HG02798 (cell line): ENCODE data around the gene ROCK2.
"Not testable (repeated sequence)": the region's sequence is repeated elsewhere in the genome, so short reads cannot be mapped to it uniquely, and the experiment has no call there.

Source experiments
- ATAC-seq: cut with Tn5 transposase; IDR thresholded peaks from one replicate; pipeline ENCODE4 v1.9.1; 2021; ENCODE audit warnings: mild to moderate bottlenecking; ENCODE audit not compliant: unreplicated experiment, poor library complexity

Gene ROCK2

DNA sequence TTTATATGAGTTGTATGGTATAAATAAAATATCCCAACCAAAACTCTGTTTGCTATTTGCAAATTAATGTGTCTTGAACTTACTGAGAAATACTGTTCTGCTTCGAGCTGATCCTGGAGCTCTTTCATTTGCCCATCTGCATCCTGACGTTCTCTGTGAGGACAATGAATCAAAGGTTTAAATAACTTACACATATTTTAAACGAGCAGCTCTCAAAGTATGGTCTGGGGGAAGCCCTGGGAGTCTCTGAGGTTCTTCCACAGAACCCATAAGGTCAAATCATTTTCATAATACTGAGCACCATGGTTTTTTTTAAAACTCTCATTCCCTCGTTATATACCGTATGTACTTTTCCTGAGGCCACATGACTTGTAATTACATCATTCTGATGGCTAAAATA lies 142.5 kb downstream of the ROCK2 start:
- no peak for ATAC-seq

DNA sequence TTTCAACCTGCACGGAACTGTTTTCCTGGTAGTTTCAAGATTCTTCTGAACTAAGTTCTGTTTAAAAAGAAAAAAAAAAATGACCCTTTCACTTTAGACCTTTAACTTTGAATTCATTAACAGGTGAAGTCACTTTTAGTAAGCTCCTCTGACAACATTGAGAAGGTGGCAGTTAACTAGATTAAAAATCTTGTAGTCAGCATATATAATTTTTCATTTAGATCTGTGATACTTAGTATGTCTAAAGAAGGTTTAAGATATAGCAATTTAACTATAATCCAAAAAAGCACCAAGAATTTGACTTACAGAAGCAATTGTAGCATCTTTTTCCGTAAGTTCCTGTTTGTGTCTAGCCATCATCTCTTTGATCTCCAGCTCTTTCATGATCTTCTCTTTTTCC lies 143.8 kb downstream of the ROCK2 start:
- no peak for ATAC-seq

DNA sequence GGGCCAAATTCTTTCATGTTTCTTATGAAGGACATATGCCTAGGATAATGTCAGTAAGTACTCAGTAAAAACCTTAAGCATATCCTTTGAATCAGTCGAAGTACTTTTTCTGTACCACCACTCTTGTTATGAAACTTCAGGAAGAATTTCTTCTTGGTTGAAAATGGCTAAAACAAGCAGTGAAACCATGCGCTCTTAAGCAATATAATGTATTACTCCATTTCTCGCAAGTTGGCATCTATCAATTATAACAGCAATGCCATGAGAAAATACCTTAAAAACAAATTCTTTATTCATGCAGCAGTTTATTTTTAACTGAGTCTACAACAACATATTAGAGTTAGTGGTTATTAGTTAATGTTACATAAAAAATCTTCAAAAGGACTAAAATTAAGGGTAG lies 148.2 kb downstream of the ROCK2 start:
- no peak for ATAC-seq

DNA sequence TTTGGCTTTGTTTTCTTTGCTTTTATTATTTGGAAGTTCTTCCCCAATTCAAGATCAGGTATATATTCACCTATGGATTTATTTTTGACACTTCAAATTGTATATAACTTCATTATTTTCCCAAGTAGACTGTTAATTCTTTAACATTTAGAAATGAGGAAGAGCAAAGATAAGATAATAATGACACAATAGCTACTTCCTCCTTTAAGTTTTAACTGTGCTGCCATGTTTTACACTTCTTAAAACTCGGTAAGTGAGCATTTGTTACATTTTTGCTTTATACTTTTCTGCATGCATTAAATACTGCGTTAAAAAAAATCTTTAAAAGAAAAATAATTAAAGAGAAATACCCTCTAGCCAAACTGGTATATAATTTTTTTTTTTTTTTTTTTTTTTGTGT lies 156.7 kb downstream of the ROCK2 start:
- ATAC-seq, result no peak

- no peak for ATAC-seq
These were observed 157.3 kb downstream of the ROCK2 start for GRCh38 chr2:11187083-11187619.

GRCh38 chr2:11186145-11186544 lies 158.3 kb downstream of the ROCK2 start:
- no peak for ATAC-seq

DNA sequence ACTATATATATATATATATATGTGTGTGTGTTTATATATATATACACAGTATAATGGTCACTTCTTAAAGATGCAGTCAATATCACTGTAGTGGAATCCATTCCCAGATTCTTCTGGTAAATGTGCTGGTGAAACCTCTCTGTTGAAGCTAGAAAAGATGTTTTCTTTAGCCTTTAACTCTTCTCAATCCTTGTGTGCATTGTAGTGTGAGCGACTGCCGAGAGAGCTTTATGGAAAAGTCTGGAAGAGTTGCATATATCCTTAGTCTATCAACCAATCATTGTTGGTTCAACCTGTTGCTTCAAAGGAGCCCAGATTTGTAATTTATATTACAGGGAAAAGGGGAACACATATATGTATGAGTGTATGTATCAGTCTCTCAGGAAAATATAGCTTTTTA lies 161.5 kb downstream of the ROCK2 start:
- no peak for ATAC-seq

- no peak for ATAC-seq
These were observed 163.8 kb downstream of the ROCK2 start for GRCh38 chr2:11180653-11181052.

DNA sequence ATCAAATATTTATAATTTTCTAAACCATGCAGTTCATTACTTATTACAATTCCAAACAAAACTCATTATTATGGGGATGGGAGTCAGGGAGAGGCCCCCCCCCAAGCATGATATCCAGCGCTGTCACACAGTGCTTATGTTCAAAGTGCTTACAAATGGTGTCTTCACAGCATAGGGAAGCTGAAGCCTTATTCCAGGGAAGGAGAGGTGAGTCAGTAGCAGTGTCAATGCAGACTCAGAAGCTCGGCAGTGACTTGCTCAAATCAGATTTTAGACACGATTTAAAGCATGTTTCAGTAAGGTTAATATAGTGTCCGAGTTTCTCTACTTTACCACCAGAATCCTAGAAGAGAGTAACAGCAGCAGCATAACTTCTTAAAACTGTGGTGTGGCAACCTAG lies 164.5 kb downstream of the ROCK2 start:
- no peak for ATAC-seq

- ATAC-seq, result no peak
These were observed 165.2 kb downstream of the ROCK2 start for GRCh38 chr2:11179196-11179595.

DNA sequence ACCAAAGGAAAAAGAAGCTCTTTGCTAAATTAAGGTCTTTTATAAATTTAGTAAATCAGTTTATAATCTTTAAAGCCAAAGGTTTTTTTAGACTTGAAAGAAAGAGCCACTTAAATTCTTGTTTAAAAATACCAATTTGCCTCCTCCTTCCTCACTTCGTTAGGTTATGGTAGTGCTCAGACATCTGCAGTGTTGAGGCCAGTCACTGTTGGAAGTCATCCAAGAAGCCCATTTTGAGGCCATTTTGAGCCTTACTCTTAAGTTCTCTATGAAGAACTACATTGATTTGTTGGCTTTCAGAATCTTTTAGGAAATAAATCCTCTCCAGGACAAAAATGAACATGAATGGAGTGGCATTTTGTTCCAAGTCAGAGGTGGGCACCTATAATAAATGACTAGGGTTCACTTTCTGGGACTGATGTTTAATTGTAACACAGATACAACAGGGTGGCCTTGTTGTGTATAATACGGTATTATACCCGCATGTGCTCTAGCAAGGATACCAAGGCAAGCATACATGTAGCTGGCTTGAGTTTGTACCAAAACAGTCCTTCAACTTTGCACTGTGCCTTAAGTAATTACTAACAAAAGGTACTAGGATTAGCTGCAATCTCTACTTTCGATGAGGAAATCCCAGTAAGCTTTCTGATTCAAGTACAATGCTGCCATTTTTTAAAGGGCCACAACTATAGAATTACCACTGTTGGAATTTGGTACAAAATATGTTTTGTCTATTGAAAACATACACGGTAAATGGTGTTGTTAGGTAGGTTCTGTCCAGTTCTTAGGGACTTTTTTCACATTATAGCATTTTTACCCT lies 166.4 kb downstream of the ROCK2 start:
- ATAC-seq, result no peak

- ATAC-seq, result no peak
These were observed 169.1 kb downstream of the ROCK2 start for GRCh38 chr2:11175293-11175795.

DNA sequence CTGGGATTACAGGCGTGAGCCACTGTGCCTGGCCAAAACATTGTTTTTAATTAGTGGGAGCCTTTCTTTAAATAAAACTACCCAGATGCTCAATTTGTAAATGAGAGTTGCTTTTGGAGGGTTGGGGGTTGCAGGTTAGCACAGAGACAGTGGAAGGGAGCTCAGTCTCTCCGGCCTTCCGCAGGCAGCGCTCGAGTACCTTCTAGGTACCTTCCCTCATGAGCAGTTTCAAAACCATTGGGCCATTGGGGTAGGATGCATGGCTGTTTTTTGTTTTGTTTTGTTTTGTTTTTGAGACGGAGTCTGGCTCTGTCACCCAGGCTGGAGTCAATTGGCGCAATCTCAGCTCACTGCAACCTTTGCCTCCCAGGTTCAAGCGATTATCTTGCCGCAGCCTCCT lies 170.2 kb downstream of the ROCK2 start:
- no peak for ATAC-seq

DNA sequence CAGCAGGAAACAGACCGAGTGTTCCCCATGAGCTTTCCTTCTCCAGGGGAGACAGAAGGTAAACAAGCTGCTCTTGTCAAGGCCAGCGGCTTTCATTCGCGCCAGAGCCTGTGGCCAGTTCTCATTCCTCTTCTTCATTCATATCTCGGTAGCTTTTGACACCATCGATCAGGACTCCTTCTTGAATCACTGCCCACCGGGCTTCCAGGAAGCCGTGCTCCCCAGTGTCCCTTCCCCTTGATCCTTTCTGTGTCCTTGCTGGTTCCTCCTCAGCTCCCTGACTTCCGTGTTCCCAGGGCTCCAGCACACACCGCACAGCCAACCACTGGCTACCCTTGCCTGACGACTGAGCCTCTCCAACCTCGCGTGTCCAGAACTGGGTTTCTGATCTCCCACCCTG lies 175.1 kb downstream of the ROCK2 start:
- no peak for ATAC-seq

DNA sequence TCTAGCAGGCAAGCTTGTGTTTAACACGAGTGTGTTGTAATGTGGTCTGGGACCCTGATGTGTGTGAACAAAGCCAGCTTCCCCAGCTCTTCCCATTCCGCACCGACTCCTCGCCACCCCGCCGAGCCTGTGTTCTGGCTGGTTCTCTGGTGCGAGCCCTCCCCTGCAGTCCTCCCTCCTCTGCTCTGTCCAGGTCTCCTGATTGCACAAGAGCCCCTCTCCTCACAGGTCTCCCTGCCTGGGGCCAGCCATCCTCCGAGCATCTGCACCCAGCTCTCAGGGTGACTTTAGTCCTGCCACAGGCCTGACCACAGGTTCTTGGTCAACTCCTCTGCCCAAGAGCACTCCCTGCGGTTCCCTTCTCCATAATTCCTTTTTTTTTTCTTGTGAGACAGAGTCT lies 175.9 kb downstream of the ROCK2 start:
- no peak for ATAC-seq

- ATAC-seq, result no peak
These were observed 178.0 kb downstream of the ROCK2 start for GRCh38 chr2:11166476-11166875.

GRCh38 chr2:11165046-11165445 lies 179.4 kb downstream of the ROCK2 start:
- ATAC-seq, result not testable (repeated sequence)

- no peak for ATAC-seq
These were observed 180.8 kb downstream of the ROCK2 start for GRCh38 chr2:11163439-11164317.

- no peak for ATAC-seq
These were observed 182.7 kb downstream of the ROCK2 start for GRCh38 chr2:11161747-11162146.

GRCh38 chr2:11160731-11161455 lies 183.5 kb downstream of the ROCK2 start:
- ATAC-seq, result peak; percentile 70
